ENCODE data around the gene TMEM256. TPM values are rescaled to one million over a fixed set of nuclear protein-coding genes. Genes with fewer than 3 reads are reported as not detected.

TMEM256 gene
- total and polyA plus RNA-seq, 2 of the 8 experiments (the other 6 are each of a cell fraction or from before 2014, with no cell fraction given): 97.0 to 350 TPM

DNA sequence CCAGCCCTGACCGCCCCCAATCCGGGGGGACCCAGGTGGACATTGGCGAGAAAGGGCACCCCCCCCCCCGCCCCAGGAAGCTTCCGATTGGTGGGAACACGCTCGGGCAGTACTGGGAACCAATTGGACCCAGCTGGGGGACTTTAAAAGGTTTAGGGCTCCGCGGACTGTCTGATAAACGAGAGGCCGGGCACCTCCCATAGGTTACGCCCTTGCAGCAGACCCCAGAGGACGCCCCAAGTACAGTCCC is 245 bp downstream of the TMEM256 start:
- no peak overlapping the region for H2AFZ ChIP-seq (ENCODE audit: low read length)
- H3K27ac ChIP-seq (ENCODE audit: low read depth, low read length): peak overlapping the region; percentile 81; the same call in 1 of the 2 replicates
- ChIA-PET POLR2A (ENCODE audit: partially characterized antibody) (interaction anchor here (0.6 to 8.2 kb wide), 23 partner anchors 10 to 205 kb away, joined by 3 to 66 read pairs (median 4); partner anchors contain the start of genes CHRNB1, FGF11, KCTD11 and PHF23), CTCF (ENCODE audit: partially characterized antibody) (interaction anchor here (0.8 to 3.5 kb wide), 10 partner anchors 8 to 157 kb away, joined by 3 to 26 read pairs (median 5); partner anchors contain the start of genes TMEM102 and TMEM95)
- H3K27me3 ChIP-seq (replicated peaks in 1 of 4; ENCODE audit: control insufficient read depth in 3 of 4, extremely low read depth in 1 of 4, insufficient read depth in 3 of 4, low read length in 3 of 4): no peaks in the 10 kb centered on the region; a peak in 1 of 7 replicates
- no peak overlapping the region for H4K91ac ChIP-seq (replicated peaks; ENCODE audit: insufficient read length, low read length)
- no peak overlapping the region for H2BK15ac ChIP-seq (ENCODE audit: low read length)
- H2BK12ac ChIP-seq (ENCODE audit: low read depth, low read length): no peak overlapping the region
- H3K23ac ChIP-seq (ENCODE audit: insufficient read length): no peak overlapping the region
- 4% methylated on average over 8 of the region's 13 CpGs; no CpG with 5 or more reads in 1 of the 2 experiments for WGBS, 2 experiments (ENCODE audit: extremely low coverage in 1 of 2, insufficient coverage in 1 of 2, insufficient read length in 1 of 2, insufficient replicate concordance in 2 of 2, low coverage in 1 of 2, low lambda C conversion rate in 2 of 2, missing lambda C conversion rate in 1 of 2)
- H2BK5ac ChIP-seq (ENCODE audit: low read depth, low read length): peak overlapping the region; percentile 76
- H4K5ac ChIP-seq (ENCODE audit: insufficient read length, low read depth, low read length): peak overlapping the region; percentile 79
- H3K4me2 ChIP-seq (ENCODE audit: insufficient read depth in 1 of 2, low read depth in 2 of 2, low read length in 2 of 2): peak overlapping the region; percentile 84 to 90
- H3K9ac ChIP-seq (replicated peaks in 1 of 4; ENCODE audit: extremely low read depth in 1 of 4, low read depth in 3 of 4, low read length in 3 of 4): peak overlapping the region in 3 of 4 experiments; percentile 19 to 42 (median 34); a peak in 3 of 7 replicates
- no peak overlapping the region for H3K4ac ChIP-seq (replicated peaks; ENCODE audit: insufficient read length, low read depth, low read length)
- DNase-seq (ENCODE audit: low read depth in 1 of 2, low spot score in 2 of 2) (no peak), FAIRE-seq (no peak)
- peaks cover 5% of the 10 kb centered on the region for H3K79me1 ChIP-seq (ENCODE audit: low read depth, low read length)
- H3K4me3 ChIP-seq (ENCODE audit: extremely low read depth in 1 of 4, insufficient read depth in 2 of 4, low read depth in 3 of 4, low read length in 4 of 4): peak overlapping the region; percentile 67 to 94 (median 74)
- peaks cover 0 to 5% (median 1%) of the 10 kb centered on the region in 4 experiments; a peak in 1 of 8 replicates for H3K36me3 ChIP-seq (ENCODE audit: control insufficient read depth in 2 of 4, insufficient read depth in 4 of 4, low read length in 3 of 4)
- H2AK5ac ChIP-seq (ENCODE audit: low read depth, low read length): no peak overlapping the region
- H3K14ac ChIP-seq (ENCODE audit: insufficient read length): no peak overlapping the region
- peaks cover 0 to 8% of the 10 kb centered on the region in 2 experiments; a peak in 1 of 4 replicates for H3K79me2 ChIP-seq (ENCODE audit: control insufficient read depth in 1 of 2, insufficient read depth in 2 of 2, low read length in 2 of 2)
- H3K4me1 ChIP-seq (replicated peaks in 1 of 4; ENCODE audit: control insufficient read depth in 3 of 4, insufficient read depth in 4 of 4, low read length in 3 of 4): peaks cover 0 to 15% (median 11%) of the 10 kb centered on the region in 4 experiments; a peak in 5 of 7 replicates
- no peaks in the 10 kb centered on the region for H3K9me3 ChIP-seq (ENCODE audit: insufficient read depth in 2 of 2, low read depth in 1 of 2, low read length in 1 of 2)
- H4K20me1 ChIP-seq (replicated peaks in 1 of 2; ENCODE audit: control insufficient read depth in 1 of 2, insufficient read depth in 2 of 2, low read length in 2 of 2): peaks cover 0 to 8% of the 10 kb centered on the region in 2 experiments
- H3K56ac ChIP-seq (replicated peaks; ENCODE audit: insufficient read length, low read depth, low read length): peak overlapping the region; percentile 91
- H3K18ac ChIP-seq (ENCODE audit: extremely low read depth, low read length): peak overlapping the region; percentile 96
- H2BK20ac ChIP-seq (ENCODE audit: low read length): no peak overlapping the region
- peaks cover 15% of the 10 kb centered on the region; the same call in 1 of the 2 replicates for H3K23me2 ChIP-seq (ENCODE audit: low read depth, low read length)
- H4K8ac ChIP-seq (ENCODE audit: extremely low read depth, insufficient read depth, low read length): no peak overlapping the region
- no peak overlapping the region for H2BK120ac ChIP-seq (replicated peaks; ENCODE audit: low read depth, low read length)
- no peak for TF ChIP-seq CHD2 (IDR thresholded peaks at IDR 0.05; ENCODE audit: low read length)
- no peak for TF ChIP-seq SIX5 (IDR thresholded peaks at IDR 0.05; ENCODE audit: low read depth, low read length)
- no peak for TF ChIP-seq SRF (IDR thresholded peaks at IDR 0.05; ENCODE audit: low read depth, low read length)
- no peak for TF ChIP-seq SP4 (IDR thresholded peaks at IDR 0.05; ENCODE audit: low read length)
- no peak for TF ChIP-seq CTBP2 (IDR thresholded peaks at IDR 0.05; ENCODE audit: borderline replicate concordance, insufficient read depth, insufficient read length, low read length)
- TF ChIP-seq, protein P1, sequence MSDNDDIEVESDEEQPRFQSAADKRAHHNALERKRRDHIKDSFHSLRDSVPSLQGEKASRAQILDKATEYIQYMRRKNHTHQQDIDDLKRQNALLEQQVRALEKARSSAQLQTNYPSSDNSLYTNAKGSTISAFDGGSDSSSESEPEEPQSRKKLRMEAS (IDR thresholded peaks at IDR 0.05): 0 out of 2 replicates have a peak, but pooled peaks have one; percentile 3
- no peak for TF ChIP-seq SIN3A (conservative IDR thresholded peaks at IDR 0.05 in 1 of 2, IDR thresholded peaks at IDR 0.05 in 1 of 2; ENCODE audit: low read depth in 1 of 2, low read length in 2 of 2)
- no peak for TF ChIP-seq CBX5 (IDR thresholded peaks at IDR 0.05; ENCODE audit: low read depth, low read length)
- no peak for TF ChIP-seq NANOG (IDR thresholded peaks at IDR 0.05; ENCODE audit: insufficient read depth, low read depth, low read length, poor library complexity, severe bottlenecking)
- no peak for TF ChIP-seq CREB1 (IDR thresholded peaks at IDR 0.05)
- no peak for TF ChIP-seq POLR2AphosphoS5 (IDR thresholded peaks at IDR 0.05; ENCODE audit: low read depth, low read length)
- no peak for TF ChIP-seq SP1 (IDR thresholded peaks at IDR 0.05; ENCODE audit: low read depth, low read length)
- no peak for TF ChIP-seq BCL11A (IDR thresholded peaks at IDR 0.05; ENCODE audit: low read depth in 2 of 2, low read length in 2 of 2)

Data from H1 (cell line).